DOHH2 (cell line): ENCODE results near the gene RIN1.

Experiments
- EZH2phosphoT487 ChIP-seq: fragments of 200-600 bp; sonication (generic); IDR thresholded peaks from 2 replicates; pipeline ENCODE4 v1.6.1; 2017; ENCODE audit warnings: borderline replicate concordance, mild to moderate bottlenecking, antibody characterized with exemption, low read length, moderate library complexity, mixed read lengths
- TF ChIP-seq, protein P1 (sequence below): fragments of 200-600 bp; sonication (generic); IDR thresholded peaks from one replicate; pipeline ENCODE4 v1.5.1; 2014; ENCODE audit warnings: antibody characterized with exemption, mild to moderate bottlenecking, low read depth, low read length; ENCODE audit not compliant: poor library complexity, severe bottlenecking

DNA sequence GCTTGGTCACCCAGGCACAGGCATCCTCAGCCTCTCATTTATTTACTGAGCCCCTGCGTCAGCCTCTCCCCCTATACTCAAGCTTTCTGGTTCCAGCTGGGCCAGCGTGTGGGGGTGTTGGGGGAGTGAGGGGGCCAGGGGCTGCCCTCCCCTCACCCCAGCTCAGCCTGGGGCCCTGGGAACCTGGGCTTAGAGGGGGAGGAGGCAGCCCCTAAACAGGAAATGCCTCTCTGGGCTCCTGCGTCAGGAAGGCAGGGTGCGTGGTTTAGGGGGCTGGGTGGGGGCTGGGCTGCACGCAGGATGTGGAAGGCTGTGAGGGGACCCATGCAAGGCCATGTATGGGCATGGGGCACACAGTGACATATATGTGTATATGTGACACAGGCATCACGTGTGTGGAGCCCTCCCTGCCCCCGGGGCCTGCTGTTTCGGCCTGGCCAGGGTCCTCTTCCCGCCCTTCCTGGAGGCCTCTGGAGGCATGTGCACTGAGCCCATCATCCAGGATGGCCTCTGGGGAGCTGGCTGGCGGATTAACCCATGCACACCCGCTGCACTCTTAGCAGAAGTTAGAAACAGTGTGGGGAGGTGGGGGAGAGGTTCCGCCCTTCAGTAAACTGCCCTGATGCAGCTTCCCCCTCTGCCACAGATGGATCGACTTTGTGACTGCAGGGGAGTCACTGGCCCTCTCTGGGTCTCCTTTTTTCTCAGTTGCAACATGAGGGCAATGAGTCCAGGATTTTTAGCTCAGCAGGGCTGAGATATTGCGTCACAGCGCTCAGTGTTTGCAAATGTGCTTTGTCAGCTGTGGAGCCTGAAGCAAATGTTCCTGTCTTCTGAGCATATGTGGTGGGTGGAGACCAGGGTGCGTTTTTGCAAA, 18.3 kb downstream of the RIN1 start:
- TF ChIP-seq, protein P1, sequence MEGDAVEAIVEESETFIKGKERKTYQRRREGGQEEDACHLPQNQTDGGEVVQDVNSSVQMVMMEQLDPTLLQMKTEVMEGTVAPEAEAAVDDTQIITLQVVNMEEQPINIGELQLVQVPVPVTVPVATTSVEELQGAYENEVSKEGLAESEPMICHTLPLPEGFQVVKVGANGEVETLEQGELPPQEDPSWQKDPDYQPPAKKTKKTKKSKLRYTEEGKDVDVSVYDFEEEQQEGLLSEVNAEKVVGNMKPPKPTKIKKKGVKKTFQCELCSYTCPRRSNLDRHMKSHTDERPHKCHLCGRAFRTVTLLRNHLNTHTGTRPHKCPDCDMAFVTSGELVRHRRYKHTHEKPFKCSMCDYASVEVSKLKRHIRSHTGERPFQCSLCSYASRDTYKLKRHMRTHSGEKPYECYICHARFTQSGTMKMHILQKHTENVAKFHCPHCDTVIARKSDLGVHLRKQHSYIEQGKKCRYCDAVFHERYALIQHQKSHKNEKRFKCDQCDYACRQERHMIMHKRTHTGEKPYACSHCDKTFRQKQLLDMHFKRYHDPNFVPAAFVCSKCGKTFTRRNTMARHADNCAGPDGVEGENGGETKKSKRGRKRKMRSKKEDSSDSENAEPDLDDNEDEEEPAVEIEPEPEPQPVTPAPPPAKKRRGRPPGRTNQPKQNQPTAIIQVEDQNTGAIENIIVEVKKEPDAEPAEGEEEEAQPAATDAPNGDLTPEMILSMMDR = no peak
- TF ChIP-seq EZH2phosphoT487 = no peak
